Measurements from ENCODE around the gene ARHGEF40.

The ARHGEF40 gene

GRCh38 chr14:21059842-21060613 is 10.1 kb upstream of the ARHGEF40 start:
- peak; percentile 41 for DNase-seq (ENCODE audit: low spot score)

DNA sequence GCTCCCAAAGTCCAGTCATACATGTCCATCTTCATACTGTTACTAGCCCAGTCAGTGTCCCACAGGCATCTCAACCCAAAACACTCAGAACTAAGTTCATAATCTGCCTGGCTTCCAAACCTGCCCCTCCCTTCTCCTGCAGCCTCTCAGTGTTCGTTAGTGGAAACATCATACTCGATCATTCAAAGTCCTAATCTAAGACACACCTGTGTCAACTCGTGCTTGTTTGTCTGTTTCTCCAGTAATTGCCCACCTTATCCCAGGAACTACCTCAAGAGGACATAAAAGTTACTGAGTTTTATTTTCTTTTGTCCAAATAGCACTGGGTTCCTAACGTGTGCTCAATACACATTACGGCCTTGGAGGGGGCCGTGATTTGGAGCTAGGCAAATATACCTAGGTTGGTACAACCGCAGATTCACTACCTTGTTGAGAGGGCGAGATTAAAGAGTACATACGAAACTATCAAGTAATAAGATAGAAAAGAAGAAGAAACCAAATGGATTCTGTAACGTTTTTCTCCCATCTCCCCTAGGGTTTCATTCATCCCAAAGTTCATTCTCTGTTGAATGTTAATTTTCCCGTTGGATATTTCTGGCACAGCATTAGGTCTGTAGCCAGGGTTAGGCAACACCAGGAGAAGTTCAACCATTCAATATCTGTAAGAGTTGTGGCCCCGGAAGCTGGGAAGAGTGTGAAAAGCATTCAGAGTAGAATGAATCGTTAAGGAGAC is 9.3 kb upstream of the ARHGEF40 start:
- DNase-seq (ENCODE audit: low spot score), result no peak

DNA sequence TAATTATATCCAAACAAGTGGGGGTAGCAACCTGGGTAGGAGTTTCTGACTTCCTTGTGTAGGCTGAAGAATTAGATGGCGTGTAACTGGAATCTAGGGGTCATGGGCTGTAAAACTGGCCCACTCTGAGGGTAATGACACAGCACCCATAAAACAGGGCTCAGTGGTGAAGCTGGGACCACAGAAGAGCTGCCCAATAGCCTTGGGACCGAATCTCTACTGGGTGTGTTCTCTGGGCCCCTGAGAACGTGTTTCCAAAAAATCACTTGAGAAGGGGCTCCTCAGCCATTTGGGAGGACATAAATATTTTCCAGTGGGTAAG is 8.8 kb upstream of the ARHGEF40 start:
- DNase-seq (ENCODE audit: low spot score), result no peak

DNA sequence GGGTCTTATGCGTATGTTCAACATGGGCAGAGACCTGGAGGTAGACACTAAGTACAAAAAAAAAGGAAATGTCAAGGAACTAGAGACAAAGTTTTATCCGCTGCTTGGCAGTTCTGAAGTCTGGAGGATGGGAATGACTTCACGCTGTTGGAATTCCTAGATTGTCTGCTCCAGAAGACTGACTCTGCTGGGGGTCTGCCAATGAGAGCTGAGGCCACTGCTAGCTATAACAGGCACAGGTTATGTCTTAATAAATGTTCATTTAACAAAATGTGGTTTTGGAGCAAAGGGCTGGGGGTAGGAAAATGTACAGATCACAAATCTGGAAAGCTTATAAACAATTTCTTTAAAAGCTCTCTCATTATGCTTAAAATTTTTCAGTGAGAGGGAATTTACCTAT is 6.6 kb upstream of the ARHGEF40 start:
- peak; percentile 81 for DNase-seq (ENCODE audit: low spot score)

- peak; percentile 11 for DNase-seq (ENCODE audit: low spot score)
Measured at GRCh38 chr14:21066882-21067502, 3.1 kb upstream of the ARHGEF40 start.

DNA sequence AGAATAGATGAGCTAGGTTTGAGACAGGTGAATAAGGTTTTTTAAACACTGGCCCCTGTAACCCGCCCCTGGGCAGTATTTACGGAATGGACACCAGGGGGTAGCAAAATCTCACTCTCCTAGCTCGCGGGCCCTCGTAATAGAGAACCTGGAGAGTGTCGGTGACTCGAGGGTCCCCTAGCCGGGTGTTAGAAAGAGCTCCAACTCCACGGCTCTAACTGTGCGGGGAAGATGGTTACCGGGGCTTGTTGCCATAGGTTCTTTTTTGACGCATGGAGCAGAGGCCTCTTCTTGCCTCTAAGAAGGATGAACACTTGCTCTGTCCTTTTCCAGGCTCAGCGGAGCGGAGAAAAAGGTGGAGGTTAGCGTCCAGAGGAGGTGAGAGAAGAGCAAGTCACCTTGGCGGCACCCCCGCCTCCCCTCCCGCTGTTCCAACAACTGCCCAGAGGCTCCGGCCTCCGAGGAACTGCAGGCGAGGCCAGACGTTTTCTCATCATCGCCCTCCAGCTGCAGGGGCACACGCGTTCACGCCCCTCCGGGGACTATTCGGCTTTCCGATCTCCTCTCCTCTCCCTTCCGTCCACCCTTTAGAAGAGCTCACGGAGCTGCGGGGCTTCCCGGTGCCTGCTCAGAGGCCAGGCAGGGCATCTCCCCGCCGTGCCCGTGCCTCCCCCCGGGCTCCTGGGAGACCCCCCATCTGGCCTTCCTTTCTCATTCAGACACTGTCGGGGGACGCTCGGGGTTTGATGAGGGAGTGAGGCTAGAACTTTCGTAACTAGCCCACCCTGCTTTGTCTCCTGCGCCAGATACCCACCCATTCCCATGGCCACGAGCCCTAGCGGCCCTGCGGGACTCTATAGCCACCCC is 1.4 kb upstream of the ARHGEF40 start:
- peak; percentile 65 for DNase-seq (ENCODE audit: low spot score)

GRCh38 chr14:21069388-21070082 is 569 bp upstream of the ARHGEF40 start:
- peak; percentile 53 for DNase-seq (ENCODE audit: low spot score)

- peak; percentile 54 for DNase-seq (ENCODE audit: low spot score)
Measured at GRCh38 chr14:21070610-21071224, 613 bp downstream of the ARHGEF40 start.

DNA sequence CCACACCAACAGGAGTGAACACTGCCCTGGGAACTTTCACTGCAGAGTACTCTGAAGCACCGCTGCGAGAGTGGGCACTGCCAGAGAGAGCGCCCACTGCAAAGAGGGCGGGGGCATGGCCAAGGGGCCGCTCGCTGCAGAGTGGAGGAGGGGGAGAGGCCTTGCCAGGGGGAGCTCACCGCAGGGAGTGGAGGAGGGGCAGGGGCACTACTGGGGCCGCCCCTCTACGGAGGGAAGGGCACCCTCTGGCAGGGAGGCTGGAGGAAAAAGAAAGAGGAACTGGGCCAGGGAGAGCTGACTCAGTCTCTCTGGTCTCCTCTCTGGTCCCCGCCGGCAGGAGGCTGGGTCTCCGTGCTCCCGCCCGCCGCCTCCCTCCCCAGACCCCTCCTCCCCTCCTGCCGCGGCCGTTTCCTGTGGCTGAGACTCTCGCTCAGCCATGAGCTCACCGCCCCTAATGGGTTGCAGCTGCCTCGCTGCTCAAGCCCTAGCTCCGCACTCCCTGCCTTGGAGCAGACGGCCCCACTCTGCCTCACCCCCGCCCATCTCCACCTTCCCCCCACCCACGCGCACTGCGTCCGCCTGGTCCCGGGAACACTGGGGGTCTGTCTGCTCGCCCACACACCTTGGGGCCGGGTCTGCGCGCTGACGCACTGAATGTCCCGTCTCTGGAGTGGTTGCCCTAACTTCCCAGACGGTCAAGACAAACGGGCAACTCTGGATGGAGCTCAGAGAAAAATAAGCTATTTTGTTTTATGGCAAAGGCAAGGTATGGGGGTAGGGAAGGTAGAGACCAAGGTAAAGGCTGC is 1.3 kb downstream of the ARHGEF40 start:
- peak; percentile 95 for DNase-seq (ENCODE audit: low spot score)

DNA sequence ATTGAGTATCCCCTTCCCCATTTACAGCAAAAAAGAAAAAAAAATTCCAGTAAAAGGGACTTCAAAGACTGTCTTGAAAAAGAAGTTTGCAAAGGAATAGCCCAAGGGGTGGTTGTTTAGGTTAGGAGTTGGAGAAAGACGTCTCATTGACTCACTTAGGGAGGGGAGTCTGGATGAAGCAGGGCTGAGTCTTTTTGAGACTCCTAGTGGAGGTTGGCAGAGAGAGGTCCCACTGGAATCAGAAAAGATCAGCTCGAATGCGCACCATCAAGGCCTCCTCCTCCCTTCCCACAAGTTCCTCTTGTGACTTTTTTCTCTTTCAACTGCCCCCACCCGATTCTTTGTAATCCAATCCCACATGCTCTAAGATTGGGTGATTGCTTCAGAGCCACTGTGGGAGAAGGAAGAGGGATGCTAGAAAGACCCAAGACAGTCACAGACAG is 1.9 kb downstream of the ARHGEF40 start:
- peak; percentile 78 for DNase-seq (ENCODE audit: low spot score)

DNA sequence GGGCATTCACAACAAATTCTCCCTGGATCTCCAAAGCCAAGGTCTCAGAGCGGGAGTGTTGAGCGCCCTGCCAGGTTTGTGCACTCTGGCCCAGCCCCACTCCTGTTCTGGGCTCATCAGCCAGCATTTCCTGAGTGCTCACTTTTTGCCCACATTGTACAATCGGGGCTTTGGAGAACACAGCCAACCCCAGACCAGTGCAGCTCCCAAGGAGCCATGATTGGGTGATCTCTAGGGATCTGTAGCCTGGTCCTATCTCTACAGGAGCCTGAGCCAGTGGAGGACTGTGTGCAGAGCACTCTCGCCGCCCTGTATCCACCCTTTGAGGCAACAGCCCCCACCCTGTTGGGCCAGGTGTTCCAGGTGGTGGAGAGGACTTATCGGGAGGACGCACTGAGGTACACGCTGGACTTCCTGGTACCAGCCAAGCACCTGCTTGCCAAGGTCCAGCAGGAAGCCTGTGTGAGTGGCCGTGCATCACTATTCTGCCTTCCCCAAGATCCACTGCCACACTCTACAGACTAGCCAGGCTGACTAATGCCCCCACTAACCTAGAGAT is 2.8 kb downstream of the ARHGEF40 start:
- DNase-seq (ENCODE audit: low spot score), result no peak

DNA sequence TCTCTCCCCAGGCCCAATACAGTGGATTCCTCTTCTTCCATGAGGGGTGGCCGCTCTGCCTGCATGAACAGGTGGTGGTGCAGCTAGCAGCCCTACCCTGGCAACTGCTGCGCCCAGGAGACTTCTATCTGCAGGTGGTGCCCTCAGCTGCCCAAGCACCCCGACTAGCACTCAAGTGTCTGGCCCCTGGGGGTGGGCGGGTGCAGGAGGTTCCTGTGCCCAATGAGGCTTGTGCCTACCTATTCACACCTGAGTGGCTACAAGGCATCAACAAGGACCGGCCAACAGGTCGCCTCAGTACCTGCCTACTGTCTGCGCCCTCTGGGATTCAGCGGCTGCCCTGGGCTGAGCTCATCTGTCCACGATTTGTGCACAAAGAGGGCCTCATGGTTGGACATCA is 3.8 kb downstream of the ARHGEF40 start:
- DNase-seq (ENCODE audit: low spot score), result no peak

- DNase-seq (ENCODE audit: low spot score), result no peak
Measured at GRCh38 chr14:21074398-21075272, 4.5 kb downstream of the ARHGEF40 start.

GRCh38 chr14:21075719-21076437 is 5.8 kb downstream of the ARHGEF40 start:
- no peak for DNase-seq (ENCODE audit: low spot score)

GRCh38 chr14:21077672-21078071 is 7.6 kb downstream of the ARHGEF40 start:
- DNase-seq (ENCODE audit: low spot score), result no peak

- no peak for DNase-seq (ENCODE audit: low spot score)
Measured at GRCh38 chr14:21078287-21078686, 8.2 kb downstream of the ARHGEF40 start.

GRCh38 chr14:21078726-21079125 is 8.6 kb downstream of the ARHGEF40 start:
- DNase-seq (ENCODE audit: low spot score), result no peak

DNA sequence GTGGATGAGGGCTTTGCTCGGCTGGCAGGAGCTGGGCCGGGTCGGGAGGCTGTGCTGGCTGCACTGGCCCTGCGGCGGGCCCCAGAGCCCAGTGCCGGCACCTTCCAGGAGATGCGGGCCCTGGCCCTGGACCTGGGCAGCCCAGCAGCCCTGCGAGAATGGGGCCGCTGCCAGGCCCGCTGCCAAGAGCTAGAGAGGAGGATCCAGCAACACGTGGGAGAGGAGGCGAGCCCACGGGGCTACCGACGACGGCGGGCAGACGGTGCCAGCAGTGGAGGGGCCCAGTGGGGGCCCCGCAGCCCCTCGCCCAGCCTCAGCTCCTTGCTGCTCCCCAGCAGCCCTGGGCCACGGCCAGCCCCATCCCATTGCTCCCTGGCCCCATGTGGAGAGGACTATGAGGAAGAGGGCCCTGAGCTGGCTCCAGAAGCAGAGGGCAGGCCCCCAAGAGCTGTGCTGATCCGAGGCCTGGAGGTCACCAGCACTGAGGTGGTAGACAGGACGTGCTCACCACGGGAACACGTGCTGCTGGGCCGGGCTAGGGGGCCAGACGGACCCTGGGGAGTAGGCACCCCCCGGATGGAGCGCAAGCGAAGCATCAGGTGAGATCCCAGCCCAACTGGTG is 11.5 kb downstream of the ARHGEF40 start:
- no peak for DNase-seq (ENCODE audit: low spot score)

All from GM03348 (cell line).